Liver (tissue), 9 donors: ENCODE results near the gene PIP4K2C. TPM values are rescaled to one million over a fixed set of nuclear protein-coding genes. Genes with fewer than 3 reads are reported as not detected.

ENCODE experiments used
- DNase-seq: peaks from one replicate; pipeline ENCODE4 v3.0.0-alpha.2; 2017; ENCODE audit warnings: low spot score
- H3K27ac ChIP-seq, 2 donors: one replicate each; pipeline ENCODE4 v1.7.0; 2013; ENCODE audit warnings: inconsistent platforms in 2 of 2, low read length in 2 of 2, control low read depth in 1 of 2, low read depth in 1 of 2, mild to moderate bottlenecking in 1 of 2
- H3K27me3 ChIP-seq, 4 donors: one replicate each; pipeline versions ENCODE4 v1.6.1 to v1.7.0; 2013; ENCODE audit warnings: low read length in 3 of 4, inconsistent platforms in 1 of 4, mild to moderate bottlenecking in 1 of 4, moderate library complexity in 1 of 4; ENCODE audit not compliant: control insufficient read depth in 4 of 4, insufficient read depth in 4 of 4
- H3K36me3 ChIP-seq, 4 donors: one replicate each; pipeline versions ENCODE4 v1.6.1 to v1.7.0; 2013; ENCODE audit warnings: low read length in 3 of 4, mild to moderate bottlenecking in 3 of 4, low read depth in 1 of 4, moderate library complexity in 1 of 4; ENCODE audit not compliant: control insufficient read depth in 4 of 4, insufficient read depth in 3 of 4
- H3K4me1 ChIP-seq, 4 donors: one replicate each; pipeline versions ENCODE4 v1.6.1 to v1.7.0; 2013; ENCODE audit warnings: low read length in 3 of 4, mild to moderate bottlenecking in 3 of 4, moderate library complexity in 1 of 4; ENCODE audit not compliant: control insufficient read depth in 4 of 4, insufficient read depth in 4 of 4
- H3K4me3 ChIP-seq, 3 donors: one replicate each; pipeline versions ENCODE4 v1.6.1 to v1.7.0; 2013; ENCODE audit warnings: low read length in 3 of 3, control low read depth in 1 of 3, low read depth in 1 of 3, mild to moderate bottlenecking in 1 of 3
- H3K9ac ChIP-seq, 2 donors: one replicate each; pipeline ENCODE4 v1.7.0; 2013; ENCODE audit warnings: low read length in 2 of 2, mild to moderate bottlenecking in 2 of 2, moderate library complexity in 2 of 2, control low read depth in 1 of 2, low read depth in 1 of 2
- H3K9me3 ChIP-seq, 4 donors: one replicate each; pipeline versions ENCODE4 v1.6.1 to v1.7.0; 2013; ENCODE audit warnings: low read length in 3 of 4; ENCODE audit not compliant: control insufficient read depth in 4 of 4
- ATF3 ChIP-seq: IDR thresholded peaks from 2 replicates; pipeline ENCODE4 v1.6.1; 2016; ENCODE audit warnings: antibody characterized with exemption
- EGR1 ChIP-seq, 2 donors: IDR thresholded peaks; 2 replicates each; pipeline ENCODE4 v1.6.1; 2016 to 2018; ENCODE audit warnings: antibody characterized with exemption in 2 of 2, low read depth in 2 of 2
- FOXA1 ChIP-seq: IDR thresholded peaks from 2 replicates; pipeline ENCODE4 v1.6.1; 2016; ENCODE audit warnings: antibody characterized with exemption
- FOXA2 ChIP-seq: IDR thresholded peaks from 2 replicates; pipeline ENCODE4 v1.6.1; 2016; ENCODE audit warnings: antibody characterized with exemption
- GABPA ChIP-seq, 2 donors: IDR thresholded peaks in 1 of 2; conservative IDR thresholded peaks in 1 of 2; 2 replicates each; pipeline ENCODE4 v1.6.1; 2016; ENCODE audit warnings: antibody characterized with exemption in 2 of 2, mild to moderate bottlenecking in 1 of 2, moderate library complexity in 1 of 2
- HNF4A ChIP-seq, 2 donors: conservative IDR thresholded peaks; 2 replicates each; pipeline ENCODE4 v1.6.1; 2016; ENCODE audit warnings: antibody characterized with exemption in 2 of 2, mild to moderate bottlenecking in 2 of 2
- HNF4G ChIP-seq: IDR thresholded peaks from 2 replicates; pipeline ENCODE4 v1.6.1; 2016; ENCODE audit warnings: antibody characterized with exemption
- JUND ChIP-seq, 2 donors: IDR thresholded peaks; 2 replicates each; pipeline ENCODE4 v1.6.1; 2016; ENCODE audit warnings: antibody characterized with exemption in 2 of 2
- MAX ChIP-seq: IDR thresholded peaks from 2 replicates; pipeline ENCODE4 v1.6.1; 2016; ENCODE audit warnings: antibody characterized with exemption
- NR2F2 ChIP-seq: IDR thresholded peaks from 2 replicates; pipeline ENCODE4 v1.6.1; 2016; ENCODE audit warnings: antibody characterized with exemption
- RAD21 ChIP-seq, 2 donors: IDR thresholded peaks; 2 replicates each; pipeline ENCODE4 v1.6.1; 2016; ENCODE audit warnings: antibody characterized with exemption in 2 of 2, mild to moderate bottlenecking in 2 of 2
- RXRA ChIP-seq, 2 donors: IDR thresholded peaks; 2 replicates each; pipeline ENCODE4 v1.6.1; 2017 to 2018; ENCODE audit warnings: antibody characterized with exemption in 2 of 2, mild to moderate bottlenecking in 1 of 2
- SP1 ChIP-seq: IDR thresholded peaks from 2 replicates; pipeline ENCODE4 v1.6.1; 2018; ENCODE audit warnings: antibody characterized with exemption, mild to moderate bottlenecking
- TAF1 ChIP-seq: conservative IDR thresholded peaks from 2 replicates; pipeline ENCODE4 v1.6.1; 2016; ENCODE audit warnings: antibody characterized with exemption, mild to moderate bottlenecking
- YY1 ChIP-seq: IDR thresholded peaks from 2 replicates; pipeline ENCODE4 v1.6.1; 2016; ENCODE audit warnings: antibody characterized with exemption, mild to moderate bottlenecking
- WGBS: extraction: QIAGEN DNeasy Blood & Tissue Kit; methylation state at CpG from one replicate; pipeline ENCODE4 v1.1.7; 2013; 5-methylcytosine and 5-hydroxymethylcytosine counted together
- polyA plus RNA-seq, 2 donors: library from polyadenylated mRNA; stranded (reverse) in 1 of 2; unstranded in 1 of 2; fragments of 200-250 nt in 1 of 2; fragments of >200 nt in 1 of 2; fragmentation: Nextera tagmentation in 1 of 2; extraction: Ambion mirVana in 1 of 2; gene quantifications; one replicate each; pipeline versions ENCODE4 v1.2.1 to v1.2.3, GENCODE V29; 2013 to 2015
- total RNA-seq, 2 donors: library from RNA; depleted of rRNA; stranded (reverse); fragments of >200 nt; gene quantifications; one replicate each; pipeline ENCODE4 v1.2.3, GENCODE V29; 2014
- TF ChIP-seq, protein P1 (sequence below): fragments of 150-350 bp; IDR thresholded peaks from 2 replicates; pipeline ENCODE4 v1.5.1; 2017; ENCODE audit warnings: improper control_type of control experiment, low read depth, low read length; ENCODE audit not compliant: missing input control
- TF ChIP-seq, protein P2 (sequence below): IDR thresholded peaks from 2 replicates; pipeline ENCODE4 v1.6.1; 2016; ENCODE audit warnings: antibody characterized with exemption, mild to moderate bottlenecking
- TF ChIP-seq, protein P3 (sequence below): IDR thresholded peaks from 2 replicates; pipeline ENCODE4 v1.6.1; 2016; ENCODE audit warnings: antibody characterized with exemption
- donor health status: healthy.
- donor health status: healthy.
- donor health status: healthy.
- donor health status: healthy.
- donor health status: healthy.

Gene PIP4K2C
- total and polyA plus RNA-seq, 4 donors, result 6.5 to 11.9 (median 9.4) TPM

- TF ChIP-seq EGR1 (IDR thresholded peaks at IDR 0.05; ENCODE audit: low read depth in 2 of 2) (no peak), FOXA1 (no peak), RXRA (IDR thresholded peaks at IDR 0.05) (no peak), HNF4A (conservative IDR thresholded peaks at IDR 0.05) (no peak), SP1 (no peak), MAX (no peak), ATF3 (no peak), YY1 (no peak)
Measured at GRCh38 chr12:57624441-57625220, 33.6 kb downstream of the PIP4K2C start (continued).

DNA sequence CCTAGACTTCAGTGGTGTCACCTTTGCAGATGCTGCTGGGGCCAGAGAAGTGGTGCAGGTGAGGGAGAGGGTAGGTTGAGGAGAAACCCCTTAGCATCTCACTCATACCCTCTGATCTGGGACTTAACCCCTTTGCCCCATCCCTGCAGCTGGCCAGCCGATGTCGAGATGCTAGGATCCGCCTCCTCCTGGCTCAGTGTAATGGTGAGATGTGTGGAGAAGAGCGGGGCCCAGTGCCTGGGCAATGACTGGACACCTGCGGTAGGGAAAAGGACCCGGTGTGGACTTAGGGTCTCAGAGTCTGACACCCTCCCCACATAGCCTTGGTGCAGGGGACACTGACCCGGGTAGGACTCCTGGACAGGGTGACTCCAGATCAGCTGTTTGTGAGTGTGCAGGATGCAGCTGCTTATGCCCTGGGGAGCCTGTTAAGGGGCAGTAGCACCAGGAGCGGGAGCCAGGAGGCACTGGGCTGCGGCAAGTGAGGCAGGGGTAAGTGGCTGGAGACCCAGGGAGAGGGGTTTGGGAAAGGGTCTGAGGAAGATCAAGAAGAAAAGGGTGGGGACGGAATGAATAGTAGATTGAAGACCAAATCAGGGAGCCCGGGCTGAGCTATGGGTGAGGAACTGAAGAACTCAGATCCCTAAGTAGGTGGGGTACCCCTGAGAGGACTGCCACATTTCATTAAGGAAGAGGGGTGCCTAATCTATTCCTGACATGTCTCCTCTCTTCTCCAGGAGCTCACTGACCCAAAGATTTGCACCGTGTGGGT, 34.5 kb downstream of the PIP4K2C start:
- H3K36me3 ChIP-seq, result no peaks in the 10 kb centered on the region
- 70% methylated on average over 12 of the region's 12 CpGs for WGBS
- H3K4me3 ChIP-seq, result no peak overlapping the region
- TF ChIP-seq, protein P1, sequence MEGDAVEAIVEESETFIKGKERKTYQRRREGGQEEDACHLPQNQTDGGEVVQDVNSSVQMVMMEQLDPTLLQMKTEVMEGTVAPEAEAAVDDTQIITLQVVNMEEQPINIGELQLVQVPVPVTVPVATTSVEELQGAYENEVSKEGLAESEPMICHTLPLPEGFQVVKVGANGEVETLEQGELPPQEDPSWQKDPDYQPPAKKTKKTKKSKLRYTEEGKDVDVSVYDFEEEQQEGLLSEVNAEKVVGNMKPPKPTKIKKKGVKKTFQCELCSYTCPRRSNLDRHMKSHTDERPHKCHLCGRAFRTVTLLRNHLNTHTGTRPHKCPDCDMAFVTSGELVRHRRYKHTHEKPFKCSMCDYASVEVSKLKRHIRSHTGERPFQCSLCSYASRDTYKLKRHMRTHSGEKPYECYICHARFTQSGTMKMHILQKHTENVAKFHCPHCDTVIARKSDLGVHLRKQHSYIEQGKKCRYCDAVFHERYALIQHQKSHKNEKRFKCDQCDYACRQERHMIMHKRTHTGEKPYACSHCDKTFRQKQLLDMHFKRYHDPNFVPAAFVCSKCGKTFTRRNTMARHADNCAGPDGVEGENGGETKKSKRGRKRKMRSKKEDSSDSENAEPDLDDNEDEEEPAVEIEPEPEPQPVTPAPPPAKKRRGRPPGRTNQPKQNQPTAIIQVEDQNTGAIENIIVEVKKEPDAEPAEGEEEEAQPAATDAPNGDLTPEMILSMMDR, result no peak
- TF ChIP-seq HNF4G (no peak), FOXA2 (no peak), HNF4A (conservative IDR thresholded peaks at IDR 0.05) (no peak), JUND (IDR thresholded peaks at IDR 0.05) (no peak), MAX (no peak), SP1 (no peak), NR2F2 (no peak), YY1 (no peak), GABPA (IDR thresholded peaks at IDR 0.05 in 1 of 2, conservative IDR thresholded peaks at IDR 0.05 in 1 of 2) (no peak), RAD21 (IDR thresholded peaks at IDR 0.05) (no peak), EGR1 (IDR thresholded peaks at IDR 0.05; ENCODE audit: low read depth in 2 of 2) (no peak), TAF1 (no peak), FOXA1 (no peak), ATF3 (no peak), RXRA (IDR thresholded peaks at IDR 0.05) (no peak)
- TF ChIP-seq, protein P2, sequence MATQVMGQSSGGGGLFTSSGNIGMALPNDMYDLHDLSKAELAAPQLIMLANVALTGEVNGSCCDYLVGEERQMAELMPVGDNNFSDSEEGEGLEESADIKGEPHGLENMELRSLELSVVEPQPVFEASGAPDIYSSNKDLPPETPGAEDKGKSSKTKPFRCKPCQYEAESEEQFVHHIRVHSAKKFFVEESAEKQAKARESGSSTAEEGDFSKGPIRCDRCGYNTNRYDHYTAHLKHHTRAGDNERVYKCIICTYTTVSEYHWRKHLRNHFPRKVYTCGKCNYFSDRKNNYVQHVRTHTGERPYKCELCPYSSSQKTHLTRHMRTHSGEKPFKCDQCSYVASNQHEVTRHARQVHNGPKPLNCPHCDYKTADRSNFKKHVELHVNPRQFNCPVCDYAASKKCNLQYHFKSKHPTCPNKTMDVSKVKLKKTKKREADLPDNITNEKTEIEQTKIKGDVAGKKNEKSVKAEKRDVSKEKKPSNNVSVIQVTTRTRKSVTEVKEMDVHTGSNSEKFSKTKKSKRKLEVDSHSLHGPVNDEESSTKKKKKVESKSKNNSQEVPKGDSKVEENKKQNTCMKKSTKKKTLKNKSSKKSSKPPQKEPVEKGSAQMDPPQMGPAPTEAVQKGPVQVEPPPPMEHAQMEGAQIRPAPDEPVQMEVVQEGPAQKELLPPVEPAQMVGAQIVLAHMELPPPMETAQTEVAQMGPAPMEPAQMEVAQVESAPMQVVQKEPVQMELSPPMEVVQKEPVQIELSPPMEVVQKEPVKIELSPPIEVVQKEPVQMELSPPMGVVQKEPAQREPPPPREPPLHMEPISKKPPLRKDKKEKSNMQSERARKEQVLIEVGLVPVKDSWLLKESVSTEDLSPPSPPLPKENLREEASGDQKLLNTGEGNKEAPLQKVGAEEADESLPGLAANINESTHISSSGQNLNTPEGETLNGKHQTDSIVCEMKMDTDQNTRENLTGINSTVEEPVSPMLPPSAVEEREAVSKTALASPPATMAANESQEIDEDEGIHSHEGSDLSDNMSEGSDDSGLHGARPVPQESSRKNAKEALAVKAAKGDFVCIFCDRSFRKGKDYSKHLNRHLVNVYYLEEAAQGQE, result no peak
- TF ChIP-seq, protein P3, sequence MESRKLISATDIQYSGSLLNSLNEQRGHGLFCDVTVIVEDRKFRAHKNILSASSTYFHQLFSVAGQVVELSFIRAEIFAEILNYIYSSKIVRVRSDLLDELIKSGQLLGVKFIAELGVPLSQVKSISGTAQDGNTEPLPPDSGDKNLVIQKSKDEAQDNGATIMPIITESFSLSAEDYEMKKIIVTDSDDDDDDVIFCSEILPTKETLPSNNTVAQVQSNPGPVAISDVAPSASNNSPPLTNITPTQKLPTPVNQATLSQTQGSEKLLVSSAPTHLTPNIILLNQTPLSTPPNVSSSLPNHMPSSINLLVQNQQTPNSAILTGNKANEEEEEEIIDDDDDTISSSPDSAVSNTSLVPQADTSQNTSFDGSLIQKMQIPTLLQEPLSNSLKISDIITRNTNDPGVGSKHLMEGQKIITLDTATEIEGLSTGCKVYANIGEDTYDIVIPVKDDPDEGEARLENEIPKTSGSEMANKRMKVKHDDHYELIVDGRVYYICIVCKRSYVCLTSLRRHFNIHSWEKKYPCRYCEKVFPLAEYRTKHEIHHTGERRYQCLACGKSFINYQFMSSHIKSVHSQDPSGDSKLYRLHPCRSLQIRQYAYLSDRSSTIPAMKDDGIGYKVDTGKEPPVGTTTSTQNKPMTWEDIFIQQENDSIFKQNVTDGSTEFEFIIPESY, result no peak
- no peak overlapping the region for H3K27ac ChIP-seq
- no peaks in the 10 kb centered on the region for H3K9me3 ChIP-seq
- peaks cover 9 to 20% (median 15%) of the 10 kb centered on the region in 4 donors for H3K4me1 ChIP-seq
- H3K27me3 ChIP-seq, result peaks cover 5 to 26% (median 13%) of the 10 kb centered on the region in 4 donors
- no peak overlapping the region for H3K9ac ChIP-seq
- DNase-seq, result no peak
